Peyer's patch (tissue), 4 donors: Measurements from ENCODE around the gene NUFIP2.

Experiments used
- POLR2A ChIP-seq, 2 donors: fragments of 450-650 bp; IDR thresholded peaks; one replicate each; pipeline ENCODE4 v1.5.1; 2017; ENCODE audit warnings: antibody characterized with exemption in 2 of 2, mild to moderate bottlenecking in 2 of 2, moderate library complexity in 2 of 2
- TF ChIP-seq, protein P1 (sequence below), 6 experiments: fragments of 450-650 bp in 4 of 6; fragments of 200-600 bp in 2 of 6; sonication (generic) in 1 of 6; IDR thresholded peaks; one replicate each; pipeline ENCODE4 v1.5.1; 2017 to 2019; ENCODE audit warnings: antibody characterized with exemption in 6 of 6, mild to moderate bottlenecking in 3 of 6, moderate library complexity in 1 of 6

DNA sequence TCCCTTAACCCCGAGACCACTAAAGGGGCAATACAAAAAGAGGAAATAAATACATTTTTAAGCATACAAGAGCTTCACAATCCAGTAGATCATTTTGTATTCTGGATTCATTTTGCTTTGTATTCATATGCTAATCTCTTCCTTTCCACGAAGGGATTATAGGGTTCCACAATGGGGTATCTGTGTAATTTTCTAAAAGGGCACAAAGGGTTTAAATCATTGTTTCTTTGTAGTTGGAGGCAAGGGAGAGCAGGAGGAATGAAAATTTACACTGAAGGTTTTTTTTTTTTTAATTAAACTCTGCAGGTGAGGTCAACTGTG is 592 bp upstream of the NUFIP2 start:
- TF ChIP-seq, protein P1, sequence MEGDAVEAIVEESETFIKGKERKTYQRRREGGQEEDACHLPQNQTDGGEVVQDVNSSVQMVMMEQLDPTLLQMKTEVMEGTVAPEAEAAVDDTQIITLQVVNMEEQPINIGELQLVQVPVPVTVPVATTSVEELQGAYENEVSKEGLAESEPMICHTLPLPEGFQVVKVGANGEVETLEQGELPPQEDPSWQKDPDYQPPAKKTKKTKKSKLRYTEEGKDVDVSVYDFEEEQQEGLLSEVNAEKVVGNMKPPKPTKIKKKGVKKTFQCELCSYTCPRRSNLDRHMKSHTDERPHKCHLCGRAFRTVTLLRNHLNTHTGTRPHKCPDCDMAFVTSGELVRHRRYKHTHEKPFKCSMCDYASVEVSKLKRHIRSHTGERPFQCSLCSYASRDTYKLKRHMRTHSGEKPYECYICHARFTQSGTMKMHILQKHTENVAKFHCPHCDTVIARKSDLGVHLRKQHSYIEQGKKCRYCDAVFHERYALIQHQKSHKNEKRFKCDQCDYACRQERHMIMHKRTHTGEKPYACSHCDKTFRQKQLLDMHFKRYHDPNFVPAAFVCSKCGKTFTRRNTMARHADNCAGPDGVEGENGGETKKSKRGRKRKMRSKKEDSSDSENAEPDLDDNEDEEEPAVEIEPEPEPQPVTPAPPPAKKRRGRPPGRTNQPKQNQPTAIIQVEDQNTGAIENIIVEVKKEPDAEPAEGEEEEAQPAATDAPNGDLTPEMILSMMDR (IDR thresholded peaks at IDR 0.05), result no peak
- TF ChIP-seq POLR2A (IDR thresholded peaks at IDR 0.05), result no peak
